Ascending aorta (tissue), 2 donors: ENCODE measurements around the gene GRB10. TPM values are rescaled to one million over a fixed set of nuclear protein-coding genes. Genes with fewer than 3 reads are reported as not detected.

ENCODE experiments used
- DNase-seq, 2 donors: peaks; one replicate each; pipeline ENCODE4 v3.0.0-alpha.2; 2019; ENCODE audit warnings: low spot score in 2 of 2
- H3K27ac ChIP-seq, 2 donors: fragments of 200-600 bp; sonication (generic); one replicate each; pipeline ENCODE4 v1.5.1; 2016 to 2017; ENCODE audit warnings: mild to moderate bottlenecking in 1 of 2
- H3K27me3 ChIP-seq: fragments of 200-600 bp; sonication (generic); one replicate; pipeline ENCODE4 v1.5.1; 2017
- H3K36me3 ChIP-seq, 2 donors: fragments of 200-600 bp; sonication (generic); one replicate each; pipeline ENCODE4 v1.5.1; 2016
- H3K4me1 ChIP-seq, 2 donors: fragments of 200-600 bp; sonication (generic); one replicate each; pipeline ENCODE4 v1.5.1; 2016 to 2017; ENCODE audit warnings: mild to moderate bottlenecking in 1 of 2
- H3K4me3 ChIP-seq, 2 donors: fragments of 200-600 bp; sonication (generic); one replicate each; pipeline ENCODE4 v1.5.1; 2016 to 2017; ENCODE audit warnings: mild to moderate bottlenecking in 1 of 2
- H3K9me3 ChIP-seq, 2 donors: fragments of 200-600 bp; sonication (generic); one replicate each; pipeline ENCODE4 v1.5.1; 2016
- CTCF ChIP-seq, 3 experiments: fragments of 200-600 bp in 2 of 3; fragments of 450-650 bp in 1 of 3; sonication (generic) in 2 of 3; IDR thresholded peaks; one replicate each; pipeline ENCODE4 v1.5.1; 2016 to 2019; ENCODE audit warnings: antibody characterized with exemption in 3 of 3, mild to moderate bottlenecking in 1 of 3, moderate library complexity in 1 of 3
- intact Hi-C: fragments of 100-400 bp; cut with DNase I; formaldehyde crosslinking; loops from one replicate; pipeline ENCODE4 v1.15.1; 2023
- total RNA-seq: library from RNA; depleted of rRNA; stranded (reverse); fragments of >200 nt; gene quantifications from one replicate; pipeline ENCODE4 v1.1.0, GENCODE V29; 2016

Gene GRB10
- total RNA-seq, 1 donor from 2014 or later = 53.4 TPM

- H3K4me1 ChIP-seq = no peaks in the 10 kb centered on the region
- intact Hi-C loops = no loop called here
- no peak for TF ChIP-seq CTCF (IDR thresholded peaks at IDR 0.05)
- no peaks in the 10 kb centered on the region for H3K27me3 ChIP-seq
- H3K4me3 ChIP-seq = no peak within 1 kb of the TSS
- no peak for DNase-seq
- H3K36me3 ChIP-seq = no peaks in the 10 kb centered on the region
- no peaks in the 10 kb centered on the region for H3K9me3 ChIP-seq
- H3K27ac ChIP-seq = no peak within 1 kb of the TSS
Observed at GRCh38 chr7:50564640-50565558, 217.8 kb downstream of the GRB10 start, which contains the start of gene DDC. Gene DDC, minus strand, starts transcription at chr7:50565405. Its CDS starts 21,320 bp downstream, at chr7:50544085.

GRCh38 chr7:50564171-50564570, 218.5 kb downstream of the GRB10 start:
- Histone ChIP-seq H3K36me3 (no peaks in the 10 kb centered on the region), H3K4me3 (no peak overlapping the region), H3K9me3 (no peaks in the 10 kb centered on the region), H3K27me3 (no peaks in the 10 kb centered on the region), H3K4me1 (no peaks in the 10 kb centered on the region), H3K27ac (no peak overlapping the region)
- no peak for TF ChIP-seq CTCF (IDR thresholded peaks at IDR 0.05)
- intact Hi-C loops = no loop called here
- DNase-seq = no peak

GRCh38 chr7:50562136-50562535, 220.6 kb downstream of the GRB10 start:
- no peak for TF ChIP-seq CTCF (IDR thresholded peaks at IDR 0.05)
- Histone ChIP-seq H3K4me3 (no peak overlapping the region), H3K27ac (no peak overlapping the region), H3K27me3 (no peaks in the 10 kb centered on the region), H3K36me3 (no peaks in the 10 kb centered on the region), H3K9me3 (no peaks in the 10 kb centered on the region), H3K4me1 (no peaks in the 10 kb centered on the region)
- DNase-seq = no peak
- intact Hi-C loops = no loop called here

GRCh38 chr7:50560865-50561351, 221.8 kb downstream of the GRB10 start:
- intact Hi-C loops = no loop called here
- H3K27me3 ChIP-seq = no peaks in the 10 kb centered on the region
- H3K4me3 ChIP-seq = no peak overlapping the region
- no peaks in the 10 kb centered on the region for H3K9me3 ChIP-seq
- no peak overlapping the region for H3K27ac ChIP-seq
- no peaks in the 10 kb centered on the region for H3K4me1 ChIP-seq
- no peak for DNase-seq
- no peak for TF ChIP-seq CTCF (IDR thresholded peaks at IDR 0.05)
- no peaks in the 10 kb centered on the region for H3K36me3 ChIP-seq

- intact Hi-C loops = no loop called here
- H3K27ac ChIP-seq = no peak overlapping the region
- no peaks in the 10 kb centered on the region for H3K36me3 ChIP-seq
- H3K4me3 ChIP-seq = no peak overlapping the region
- no peaks in the 10 kb centered on the region for H3K9me3 ChIP-seq
- no peak for DNase-seq
- no peaks in the 10 kb centered on the region for H3K27me3 ChIP-seq
- H3K4me1 ChIP-seq = no peaks in the 10 kb centered on the region
- no peak for TF ChIP-seq CTCF (IDR thresholded peaks at IDR 0.05)
Observed at GRCh38 chr7:50559881-50560280, 222.8 kb downstream of the GRB10 start.
